Endodermal cell (in vitro differentiated cells): ENCODE measurements around the gene BRSK1. TPM values are rescaled to one million over a fixed set of nuclear protein-coding genes. Genes with fewer than 3 reads are reported as not detected.

Experiments used
- DNase-seq: peaks from one replicate; pipeline ENCODE4 v3.0.0-alpha.2; 2017
- H3K27ac ChIP-seq: 2 replicates; pipeline ENCODE4 v1.5.1; 2013; ENCODE audit warnings: mild to moderate bottlenecking, low read depth, low read length, moderate library complexity
- H3K27me3 ChIP-seq: 2 replicates; pipeline ENCODE4 v1.6.1; 2013; ENCODE audit warnings: mild to moderate bottlenecking, low read length, moderate library complexity; ENCODE audit not compliant: insufficient read depth, control insufficient read depth, poor library complexity, severe bottlenecking
- H3K36me3 ChIP-seq: 2 replicates; pipeline ENCODE4 v1.7.0; 2013; ENCODE audit warnings: mild to moderate bottlenecking, low read length, moderate library complexity; ENCODE audit not compliant: control insufficient read depth, insufficient read depth
- H3K4me1 ChIP-seq: one replicate; pipeline ENCODE4 v1.7.0; 2013; ENCODE audit warnings: low read length; ENCODE audit not compliant: control insufficient read depth, insufficient read depth
- H3K4me3 ChIP-seq: 2 replicates; pipeline ENCODE4 v1.5.1; 2013; ENCODE audit warnings: mild to moderate bottlenecking, low read length, moderate library complexity
- H3K9ac ChIP-seq: 2 replicates; pipeline ENCODE4 v1.6.1; 2013; ENCODE audit warnings: mild to moderate bottlenecking, low read length, moderate library complexity; ENCODE audit not compliant: poor library complexity, severe bottlenecking; ENCODE audit errors: extremely low read depth
- H3K9me3 ChIP-seq: 2 replicates; pipeline ENCODE4 v1.6.1; 2013; ENCODE audit warnings: mild to moderate bottlenecking, low read length, moderate library complexity; ENCODE audit not compliant: control insufficient read depth
- H3K27ac Mint-ChIP-seq: 2 replicates; pipeline ENCODE4 v1.8.0; 2020; ENCODE audit warnings: mixed read lengths
- H3K27me3 Mint-ChIP-seq: 2 replicates; pipeline ENCODE4 v1.8.0; 2021; ENCODE audit warnings: mild to moderate bottlenecking, mixed read lengths; ENCODE audit not compliant: insufficient read depth
- H3K36me3 Mint-ChIP-seq: 2 replicates; pipeline ENCODE4 v1.8.0; 2020; ENCODE audit warnings: low read depth, mixed read lengths
- H3K4me1 Mint-ChIP-seq: 2 replicates; pipeline ENCODE4 v1.8.0; 2020; ENCODE audit warnings: mixed read lengths
- H3K4me3 Mint-ChIP-seq: 2 replicates; pipeline ENCODE4 v1.8.0; 2020; ENCODE audit warnings: mild to moderate bottlenecking, moderate library complexity, mixed read lengths
- H3K9me3 Mint-ChIP-seq: 2 replicates; pipeline ENCODE4 v1.8.0; 2020; ENCODE audit warnings: mild to moderate bottlenecking, mixed read lengths
- CTCF ChIP-seq: fragments of 200-600 bp; sonication (generic); conservative IDR thresholded peaks from 2 replicates; pipeline ENCODE4 v1.5.0; 2021; ENCODE audit warnings: antibody characterized with exemption, mild to moderate bottlenecking
- WGBS, 2 experiments: methylation state at CpG; one replicate each; pipeline versions ENCODE4 v1.1.5 to v1.1.7; 2013; ENCODE audit warnings: missing lambda C conversion rate in 2 of 2, mixed read lengths in 1 of 2; ENCODE audit not compliant: insufficient coverage in 1 of 2, insufficient read length in 1 of 2; 5-methylcytosine and 5-hydroxymethylcytosine counted together
- long read RNA-seq, 4 experiments: library from polyadenylated mRNA in 2 of 4; library from RNA in 1 of 4; library from capped mRNA in 1 of 4; stranded (forward) in 3 of 4; unstranded in 1 of 4; transcript quantifications; one replicate each; pipeline ENCODE4 v2.0.0, GENCODE V29; 2020 to 2021; ENCODE audit warnings: inconsistent platforms in 1 of 4
- polyA plus RNA-seq, 2 experiments: library from polyadenylated mRNA; stranded (reverse); fragments of 50-300 nt; gene quantifications; one replicate each; pipeline ENCODE4 v1.2.3, GENCODE V29; 2013
- total RNA-seq, 2 donors: library from RNA; stranded (reverse); fragmentation: NEBNext Ultra II Directional in 1 of 2; extraction: Animal tissue kit (Norgen Biotek cat#: 25700) in 1 of 2; gene quantifications; 2 replicates in 1 of 2; 3 replicates in 1 of 2; pipeline ENCODE4 v1.2.1, GENCODE V29; 2021

The BRSK1 gene
- 10 to 100 TPM; 75.9 to 91.4 TPM for total RNA-seq
- 53.5 TPM for polyA plus RNA-seq (2013, experiment 1 of 2)
- 51.8 TPM for polyA plus RNA-seq (2013, experiment 2 of 2)
- long read RNA-seq, experiment 1, partial matches to known transcripts, result 4 of 4 reads
- long read RNA-seq, experiment 1, other reads (novel, unspliced or antisense), result 0 of 4 reads
- long read RNA-seq, experiment 2, partial matches to known transcripts, result 8 of 14 reads
- long read RNA-seq, experiment 2, other reads (novel, unspliced or antisense), result 6 of 14 reads
- long read RNA-seq, experiment 3, result 0 reads
- long read RNA-seq, experiment 4, result 0 reads

DNA sequence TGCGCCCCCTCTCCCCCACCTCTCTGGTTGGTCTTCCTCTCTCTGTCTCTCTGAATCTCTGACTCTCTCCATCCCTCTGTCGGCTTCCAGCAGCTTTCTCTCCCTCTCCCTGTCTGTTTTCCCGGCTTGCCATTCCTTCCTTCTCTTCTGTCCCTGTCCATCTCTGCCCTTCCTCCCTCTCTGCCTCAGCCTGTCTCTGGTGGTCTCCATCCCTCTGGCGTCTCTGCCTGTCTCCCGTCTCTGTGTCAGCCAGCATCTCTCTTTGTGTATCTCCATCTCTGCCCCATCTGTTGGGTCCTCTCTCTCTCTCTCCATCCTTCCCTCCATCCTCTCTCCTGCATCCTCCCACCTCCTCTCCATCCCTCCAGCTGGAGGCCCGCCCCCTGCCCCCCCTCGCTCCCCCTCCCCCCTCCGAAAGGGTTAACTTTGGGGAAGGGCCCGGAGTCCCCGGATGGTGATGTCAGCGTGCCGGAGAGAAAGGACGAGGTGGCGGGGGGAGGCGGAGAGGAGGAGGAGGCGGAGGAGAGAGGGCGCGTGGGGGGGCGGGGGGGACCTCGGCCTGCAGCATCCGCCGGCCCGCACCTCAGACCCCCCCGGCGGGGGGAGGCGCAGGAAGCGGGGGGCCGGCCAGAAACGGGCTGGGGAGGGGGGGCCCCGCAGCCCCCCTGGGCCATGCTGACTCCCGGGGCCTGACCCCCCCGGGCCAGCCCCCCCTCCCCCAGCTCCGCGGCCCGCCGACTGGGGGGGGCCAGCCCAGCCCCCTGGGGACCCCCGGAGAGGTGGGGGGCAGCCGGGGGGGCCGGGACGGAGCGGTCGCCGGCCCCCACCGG, at the start of gene BRSK1:
TSS of gene BRSK1 (plus strand) at position 450 of the 830 bp plus-strand sequence. CDS start 446 bp downstream, outside the sequence.
- Histone ChIP-seq H3K27me3 (no peaks in the 10 kb centered on the region), H3K4me1 (peaks cover 2% of the 10 kb centered on the region), H3K9ac (peak within 1 kb of the TSS; percentile 60), H3K9me3 (no peaks in the 10 kb centered on the region), H3K36me3 (peaks cover 15% of the 10 kb centered on the region), H3K27ac (peak within 1 kb of the TSS; percentile 76), H3K4me3 (peak within 1 kb of the TSS; percentile 77)
- Mint-ChIP-seq H3K4me3 (peak within 1 kb of the TSS; percentile 62), H3K27ac (peak within 1 kb of the TSS; percentile 87), H3K9me3 (no peaks in the 10 kb centered on the region), H3K4me1 (peaks cover 9% of the 10 kb centered on the region), H3K27me3 (no peaks in the 10 kb centered on the region), H3K36me3 (peaks cover 12% of the 10 kb centered on the region)
- TF ChIP-seq CTCF, result no peak
- peak; percentile 95 for DNase-seq
- WGBS, 2 experiments, result 19 to 55% methylated on average over 5 to 13 of the region's 44 CpGs

DNA sequence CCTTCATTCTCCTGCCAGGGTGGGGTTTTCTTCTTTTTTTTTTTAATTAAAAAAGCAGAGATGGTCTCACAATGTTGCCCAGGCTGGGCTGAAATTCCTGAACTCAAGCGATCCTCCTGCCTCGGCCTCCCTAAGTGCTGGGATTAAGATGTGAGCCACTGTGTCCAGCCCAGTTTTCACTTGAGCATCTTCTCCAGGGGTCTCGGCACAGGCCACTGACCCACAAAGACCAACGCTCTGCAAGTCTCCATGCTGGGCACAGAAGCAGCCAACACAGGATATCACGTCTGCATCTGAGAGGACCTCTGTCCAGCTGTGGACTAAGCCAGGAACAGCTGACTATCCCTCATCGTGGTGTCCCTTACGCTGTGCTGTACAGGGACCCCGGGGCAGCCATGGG, 45.8 kb upstream of the BRSK1 start:
- Histone ChIP-seq H3K9ac (no peak overlapping the region), H3K9me3 (no peaks in the 10 kb centered on the region), H3K36me3 (peaks cover 58% of the 10 kb centered on the region), H3K27ac (no peak overlapping the region), H3K4me1 (no peaks in the 10 kb centered on the region), H3K27me3 (no peaks in the 10 kb centered on the region), H3K4me3 (no peak overlapping the region)
- Mint-ChIP-seq H3K27ac (no peak overlapping the region), H3K27me3 (no peaks in the 10 kb centered on the region), H3K4me1 (no peaks in the 10 kb centered on the region), H3K4me3 (no peak overlapping the region), H3K36me3 (peaks cover 67% of the 10 kb centered on the region), H3K9me3 (no peaks in the 10 kb centered on the region)
- no peak for TF ChIP-seq CTCF
- DNase-seq, result no peak
- WGBS, 2 experiments, result 90 to 97% methylated on average over 8 of the region's 8 CpGs

DNA sequence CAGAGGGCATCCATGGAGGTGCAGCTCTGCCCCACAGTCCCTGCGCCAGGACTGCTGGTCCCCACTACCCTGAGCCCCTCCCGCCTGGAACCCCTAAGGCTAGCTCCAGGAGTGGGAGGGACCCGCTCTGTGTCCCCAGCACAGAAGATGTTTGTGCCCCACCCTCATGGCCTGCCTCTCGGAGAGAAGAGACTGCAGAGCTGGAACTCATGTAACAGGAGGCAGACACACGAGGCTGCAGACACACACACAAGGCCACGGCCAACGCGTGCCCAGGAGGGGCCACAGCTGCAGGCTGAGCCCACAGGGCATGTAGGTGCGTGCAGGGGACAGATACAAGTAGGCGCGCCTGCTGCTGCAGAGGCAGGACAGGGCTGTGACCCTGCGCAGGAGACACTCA, 44.8 kb upstream of the BRSK1 start:
- H3K9me3 ChIP-seq, result no peaks in the 10 kb centered on the region
- H3K4me1 ChIP-seq, result no peaks in the 10 kb centered on the region
- no peak for TF ChIP-seq CTCF
- DNase-seq, result no peak
- H3K9ac ChIP-seq, result no peak overlapping the region
- no peaks in the 10 kb centered on the region for H3K4me1 Mint-ChIP-seq
- no peak overlapping the region for H3K27ac ChIP-seq
- no peak overlapping the region for H3K4me3 Mint-ChIP-seq
- no peak overlapping the region for H3K27ac Mint-ChIP-seq
- H3K36me3 ChIP-seq, result peaks cover 60% of the 10 kb centered on the region
- H3K9me3 Mint-ChIP-seq, result no peaks in the 10 kb centered on the region
- H3K4me3 ChIP-seq, result no peak overlapping the region
- no peaks in the 10 kb centered on the region for H3K27me3 ChIP-seq
- WGBS, 2 experiments, result 97 to 98% methylated on average over 7 to 12 of the region's 12 CpGs
- H3K27me3 Mint-ChIP-seq, result no peaks in the 10 kb centered on the region
- peaks cover 68% of the 10 kb centered on the region for H3K36me3 Mint-ChIP-seq
